Vagina (tissue), 2 donors: Measurements from ENCODE around the gene SEC23IP. TPM values are rescaled to one million over a fixed set of nuclear protein-coding genes. Genes with fewer than 3 reads are reported as not detected.

Experiments
- DNase-seq, 2 donors: peaks; one replicate each; pipeline ENCODE4 v3.0.0-alpha.2; 2017; ENCODE audit errors: extremely low spot score in 2 of 2
- H3K27ac ChIP-seq: fragments of 200-600 bp; sonication (generic); one replicate; pipeline ENCODE4 v1.5.1; 2019
- H3K27me3 ChIP-seq: fragments of 200-600 bp; sonication (generic); one replicate; pipeline ENCODE4 v1.5.1; 2019
- H3K36me3 ChIP-seq, 2 donors: fragments of 200-600 bp; sonication (generic); one replicate each; pipeline ENCODE4 v1.5.1; 2017 to 2019
- H3K4me1 ChIP-seq: fragments of 200-600 bp; sonication (generic); one replicate; pipeline ENCODE4 v1.5.1; 2019
- H3K4me3 ChIP-seq, 2 donors: fragments of 200-600 bp; sonication (generic); 1 replicate in 1 of 2; 2 replicates in 1 of 2; pipeline ENCODE4 v1.5.1; 2016 to 2019
- H3K9me3 ChIP-seq: fragments of 200-600 bp; sonication (generic); one replicate; pipeline ENCODE4 v1.5.1; 2019
- CTCF ChIP-seq, 3 experiments: fragments of 450-650 bp in 2 of 3; fragments of 200-600 bp in 1 of 3; sonication (generic) in 1 of 3; IDR thresholded peaks; one replicate each; pipeline ENCODE4 v1.5.1; 2017 to 2019; ENCODE audit warnings: antibody characterized with exemption in 3 of 3, mild to moderate bottlenecking in 2 of 3, moderate library complexity in 2 of 3
- POLR2A ChIP-seq, 2 donors: fragments of 450-650 bp; IDR thresholded peaks; one replicate each; pipeline ENCODE4 v1.6.1; 2017; ENCODE audit warnings: antibody characterized with exemption in 2 of 2, mild to moderate bottlenecking in 2 of 2, moderate library complexity in 2 of 2
- POLR2AphosphoS5 ChIP-seq, 2 donors: sonication (generic); formaldehyde crosslinking; IDR thresholded peaks; one replicate each; pipeline ENCODE4 v1.9.0; 2017; ENCODE audit warnings: antibody characterized with exemption in 2 of 2, mild to moderate bottlenecking in 2 of 2, low read depth in 1 of 2; ENCODE audit not compliant: insufficient read depth in 1 of 2
- intact Hi-C: fragments of 100-400 bp; cut with DNase I; formaldehyde crosslinking; loops from one replicate; pipeline ENCODE4 v1.15.1; 2023
- total RNA-seq: library from RNA; depleted of rRNA; stranded (reverse); fragments of >200 nt; gene quantifications from one replicate; pipeline ENCODE4 v1.2.3, GENCODE V29; 2016

Gene SEC23IP
- total RNA-seq, 1 donor from 2014 or later, result 15.5 TPM

- TF ChIP-seq CTCF (IDR thresholded peaks at IDR 0.05), result peak; percentile 44 to 62 (median 59)
- no peak for TF ChIP-seq POLR2AphosphoS5 (IDR thresholded peaks at IDR 0.05; ENCODE audit: insufficient read depth in 1 of 2, low read depth in 1 of 2)
- peaks cover 0 to 18% of the 10 kb centered on the region in 2 donors for H3K36me3 ChIP-seq
- no peak for DNase-seq
- H3K9me3 ChIP-seq, result no peaks in the 10 kb centered on the region
- no peaks in the 10 kb centered on the region for H3K27me3 ChIP-seq
- intact Hi-C loops, result loop anchor here (10.0 kb wide), 1 partner anchor 105 kb away; no protein-coding TSS in a partner anchor
- no peak overlapping the region for H3K27ac ChIP-seq
- no peak overlapping the region for H3K4me3 ChIP-seq
- H3K4me1 ChIP-seq, result peaks cover 19% of the 10 kb centered on the region
Observed at GRCh38 chr10:119859420-119860258, 32.9 kb upstream of the SEC23IP start.

- Histone ChIP-seq H3K27ac (no peak overlapping the region), H3K4me1 (peaks cover 26% of the 10 kb centered on the region), H3K9me3 (no peaks in the 10 kb centered on the region), H3K4me3 (no peak overlapping the region), H3K27me3 (no peaks in the 10 kb centered on the region), H3K36me3 (peaks cover 0 to 6% of the 10 kb centered on the region in 2 donors)
- TF ChIP-seq POLR2A (IDR thresholded peaks at IDR 0.05) (no peak), POLR2AphosphoS5 (IDR thresholded peaks at IDR 0.05; ENCODE audit: insufficient read depth in 1 of 2, low read depth in 1 of 2) (no peak), CTCF (IDR thresholded peaks at IDR 0.05) (no peak)
- DNase-seq, result no peak
- intact Hi-C loops, result no loop called here
Observed at GRCh38 chr10:119860866-119861607, 31.5 kb upstream of the SEC23IP start.

- TF ChIP-seq CTCF (IDR thresholded peaks at IDR 0.05) (no peak), POLR2A (IDR thresholded peaks at IDR 0.05) (no peak), POLR2AphosphoS5 (IDR thresholded peaks at IDR 0.05; ENCODE audit: insufficient read depth in 1 of 2, low read depth in 1 of 2) (no peak)
- DNase-seq, result no peak
- Histone ChIP-seq H3K4me3 (no peak overlapping the region), H3K9me3 (no peaks in the 10 kb centered on the region), H3K27me3 (no peaks in the 10 kb centered on the region), H3K36me3 (no peaks in the 10 kb centered on the region), H3K4me1 (peaks cover 41% of the 10 kb centered on the region), H3K27ac (no peak overlapping the region)
- intact Hi-C loops, result no loop called here
Observed at GRCh38 chr10:119862524-119862923, 30.0 kb upstream of the SEC23IP start.

GRCh38 chr10:119863951-119864565, 28.5 kb upstream of the SEC23IP start:
- no peak for TF ChIP-seq POLR2AphosphoS5 (IDR thresholded peaks at IDR 0.05; ENCODE audit: insufficient read depth in 1 of 2, low read depth in 1 of 2)
- no peak for TF ChIP-seq POLR2A (IDR thresholded peaks at IDR 0.05)
- TF ChIP-seq CTCF (IDR thresholded peaks at IDR 0.05), result no peak
- Histone ChIP-seq H3K4me3 (no peak overlapping the region), H3K4me1 (peaks cover 56% of the 10 kb centered on the region), H3K9me3 (no peaks in the 10 kb centered on the region), H3K27ac (no peak overlapping the region), H3K27me3 (no peaks in the 10 kb centered on the region), H3K36me3 (no peaks in the 10 kb centered on the region)
- DNase-seq, result no peak
- intact Hi-C loops, result no loop called here
